Right atrium auricular region (tissue), 2 donors: ENCODE results near the gene PRAF2. TPM values are rescaled to one million over a fixed set of nuclear protein-coding genes. Genes with fewer than 3 reads are reported as not detected.

ENCODE experiments used
- DNase-seq: peaks from one replicate; pipeline ENCODE4 v3.0.0-alpha.2; 2019; ENCODE audit warnings: low spot score
- H3K27ac ChIP-seq, 2 donors: fragments of 200-600 bp; sonication (generic); 1 replicate in 1 of 2; 2 replicates in 1 of 2; pipeline ENCODE4 v1.5.1; 2016 to 2019
- H3K27me3 ChIP-seq, 2 donors: fragments of 200-600 bp; sonication (generic); one replicate each; pipeline versions ENCODE4 v1.5.1 to v1.6.0; 2017 to 2019
- H3K36me3 ChIP-seq: fragments of 200-600 bp; sonication (generic); one replicate; pipeline ENCODE4 v1.5.1; 2016
- H3K4me1 ChIP-seq, 2 donors: fragments of 200-600 bp; sonication (generic); one replicate each; pipeline versions ENCODE4 v1.5.1 to v1.6.0; 2017 to 2019
- H3K4me3 ChIP-seq, 2 donors: fragments of 200-600 bp; sonication (generic); 1 replicate in 1 of 2; 2 replicates in 1 of 2; pipeline ENCODE4 v1.5.1; 2017 to 2019; ENCODE audit warnings: mild to moderate bottlenecking in 1 of 2, moderate library complexity in 1 of 2
- H3K9me3 ChIP-seq, 2 donors: fragments of 200-600 bp; sonication (generic); one replicate each; pipeline ENCODE4 v1.5.1; 2019
- CTCF ChIP-seq, 2 donors: fragments of 200-600 bp; sonication (generic); IDR thresholded peaks; one replicate each; pipeline ENCODE4 v1.5.1; 2019; ENCODE audit warnings: antibody characterized with exemption in 2 of 2
- total RNA-seq, 2 donors: library from RNA; depleted of rRNA; stranded (reverse); fragments of >200 nt; gene quantifications; one replicate each; pipeline ENCODE4 v1.1.0, GENCODE V29; 2016

Gene PRAF2
- total RNA-seq, 2 donors from 2014 or later: 11.5 to 29.7 TPM

GRCh38 chrX:49066690-49067089, 7.1 kb downstream of the PRAF2 start:
- no peak for DNase-seq
- Histone ChIP-seq H3K9me3 (no peaks in the 10 kb centered on the region), H3K27ac (no peak overlapping the region), H3K27me3 (no peaks in the 10 kb centered on the region), H3K4me1 (no peaks in the 10 kb centered on the region), H3K4me3 (no peak overlapping the region), H3K36me3 (no peaks in the 10 kb centered on the region)
- no peak for TF ChIP-seq CTCF (IDR thresholded peaks at IDR 0.05)

DNA sequence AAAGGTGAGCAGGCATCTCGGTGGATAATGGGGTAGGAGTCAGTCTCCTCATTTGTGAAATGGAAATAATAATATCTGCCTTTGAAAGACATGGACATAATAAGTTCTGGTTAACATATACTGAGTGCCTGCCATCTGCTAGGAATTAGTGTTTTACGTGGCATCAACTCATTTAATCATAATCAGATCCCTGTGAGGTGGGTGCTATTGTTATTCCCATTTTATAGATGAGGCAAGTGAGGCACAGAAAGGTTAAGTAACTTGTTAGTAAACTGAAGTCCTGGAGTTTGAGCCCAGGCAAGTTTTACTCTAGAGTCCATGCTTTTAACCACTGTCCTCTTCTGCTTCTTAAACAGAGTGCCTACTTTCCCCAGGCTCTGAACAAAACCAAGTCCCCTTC, 7.5 kb downstream of the PRAF2 start:
- no peak for TF ChIP-seq CTCF (IDR thresholded peaks at IDR 0.05)
- Histone ChIP-seq H3K4me1 (no peaks in the 10 kb centered on the region), H3K27me3 (no peaks in the 10 kb centered on the region), H3K4me3 (no peak overlapping the region), H3K36me3 (no peaks in the 10 kb centered on the region), H3K9me3 (no peaks in the 10 kb centered on the region), H3K27ac (no peak overlapping the region)
- no peak for DNase-seq

GRCh38 chrX:49064735-49065134, 9.1 kb downstream of the PRAF2 start:
- Histone ChIP-seq H3K4me3 (no peak overlapping the region), H3K27ac (no peak overlapping the region), H3K9me3 (no peaks in the 10 kb centered on the region), H3K27me3 (no peaks in the 10 kb centered on the region), H3K4me1 (no peaks in the 10 kb centered on the region), H3K36me3 (no peaks in the 10 kb centered on the region)
- TF ChIP-seq CTCF (IDR thresholded peaks at IDR 0.05): no peak
- no peak for DNase-seq

DNA sequence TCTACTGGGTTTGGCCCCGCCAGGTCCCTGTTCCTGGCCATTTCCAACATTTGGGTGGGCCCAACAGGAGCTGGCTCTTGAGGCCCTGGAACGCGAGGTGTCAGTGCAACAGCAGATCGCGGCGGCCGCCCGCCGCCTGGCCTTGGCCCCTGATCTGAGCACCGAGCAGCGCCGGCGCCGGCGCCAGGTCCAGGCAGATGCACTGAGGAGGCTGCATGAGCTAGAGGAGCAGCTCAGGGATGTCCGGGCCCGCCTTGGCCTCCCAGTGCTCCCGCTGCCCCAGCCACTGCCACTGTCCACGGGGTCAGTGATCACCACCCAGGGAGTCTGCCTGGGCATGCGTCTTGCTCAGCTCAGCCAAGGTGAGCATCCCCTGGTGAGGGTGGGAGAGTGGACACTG, 9.5 kb downstream of the PRAF2 start:
- DNase-seq: no peak
- H3K4me3 ChIP-seq: no peak overlapping the region
- no peaks in the 10 kb centered on the region for H3K4me1 ChIP-seq
- no peak for TF ChIP-seq CTCF (IDR thresholded peaks at IDR 0.05)
- H3K9me3 ChIP-seq: no peaks in the 10 kb centered on the region
- H3K27ac ChIP-seq: no peak overlapping the region
- no peaks in the 10 kb centered on the region for H3K36me3 ChIP-seq
- no peaks in the 10 kb centered on the region for H3K27me3 ChIP-seq

DNA sequence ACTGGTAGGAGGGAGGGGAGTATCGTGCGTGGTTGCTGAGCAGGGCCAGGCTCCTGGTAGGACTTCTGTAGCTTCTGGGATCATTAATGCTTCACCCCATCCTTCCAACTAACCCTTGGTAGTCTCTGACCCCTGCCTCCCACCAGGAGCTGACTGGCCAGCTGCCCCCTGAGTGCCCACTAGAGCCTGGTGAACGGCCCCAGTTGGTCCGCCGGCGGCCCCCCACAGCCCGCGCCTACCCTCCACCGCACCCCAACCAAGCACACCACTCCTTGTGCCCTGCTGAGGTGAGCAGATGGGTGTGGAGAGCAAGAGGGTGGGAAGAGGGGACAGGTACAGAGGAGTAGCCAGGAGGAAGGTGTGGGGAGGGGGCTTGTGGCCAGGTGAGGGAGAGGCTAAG, 10.1 kb downstream of the PRAF2 start:
- Histone ChIP-seq H3K27me3 (no peaks in the 10 kb centered on the region), H3K27ac (no peak overlapping the region), H3K4me3 (no peak overlapping the region), H3K9me3 (no peaks in the 10 kb centered on the region), H3K4me1 (no peaks in the 10 kb centered on the region), H3K36me3 (no peaks in the 10 kb centered on the region)
- DNase-seq: no peak
- TF ChIP-seq CTCF (IDR thresholded peaks at IDR 0.05): no peak

DNA sequence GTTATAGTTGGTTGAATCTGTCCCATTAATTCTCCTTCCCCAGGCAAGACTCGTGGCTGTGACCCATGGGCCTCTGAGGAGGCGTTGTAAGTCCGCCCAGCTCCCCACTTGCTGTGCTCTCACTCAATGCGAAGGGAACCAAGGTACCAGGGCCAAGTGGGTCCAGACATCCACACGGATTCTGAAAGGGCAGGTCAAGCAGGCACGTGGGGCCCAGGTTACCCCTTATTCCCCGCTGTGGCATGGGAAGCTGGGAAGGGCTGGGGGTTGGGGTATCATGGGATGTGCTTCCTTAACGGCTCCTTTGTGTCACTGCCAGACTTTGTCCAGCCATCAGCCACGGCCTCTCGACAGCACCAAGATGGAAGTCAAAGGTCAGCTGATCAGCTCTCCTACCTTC, 11.9 kb downstream of the PRAF2 start:
- Histone ChIP-seq H3K36me3 (no peaks in the 10 kb centered on the region), H3K4me3 (no peak overlapping the region), H3K27me3 (no peaks in the 10 kb centered on the region), H3K4me1 (no peaks in the 10 kb centered on the region), H3K27ac (no peak overlapping the region), H3K9me3 (no peaks in the 10 kb centered on the region)
- TF ChIP-seq CTCF (IDR thresholded peaks at IDR 0.05): no peak
- no peak for DNase-seq
